Trophoblast cell (in vitro differentiated cells and primary cell): ENCODE measurements around the gene KDM1B.
"Not testable (repeated sequence)": the region's sequence is repeated elsewhere in the genome, so short reads cannot be mapped to it uniquely, and the experiment has no call there.

Experiments used
- DNase-seq, 2 donors: peaks; one replicate each; pipeline ENCODE4 v3.0.0-alpha.2; 2016
- H2AFZ ChIP-seq: 2 replicates; pipeline ENCODE4 v1.6.1; 2013; ENCODE audit warnings: low read length, moderate library complexity, mild to moderate bottlenecking; ENCODE audit not compliant: insufficient read depth, poor library complexity
- H2AK5ac ChIP-seq: 2 replicates; pipeline ENCODE4 v1.6.1; 2013; ENCODE audit warnings: mild to moderate bottlenecking, low read length
- H2BK120ac ChIP-seq: 2 replicates; pipeline ENCODE4 v1.6.1; 2013; ENCODE audit warnings: low read length, mild to moderate bottlenecking, moderate library complexity; ENCODE audit not compliant: insufficient read depth, poor library complexity
- H2BK12ac ChIP-seq: 2 replicates; pipeline ENCODE4 v1.6.1; 2013; ENCODE audit warnings: mild to moderate bottlenecking, low read length, moderate library complexity
- H2BK5ac ChIP-seq: 2 replicates; pipeline ENCODE4 v1.6.1; 2013; ENCODE audit warnings: low read length, low read depth, moderate library complexity, mild to moderate bottlenecking; ENCODE audit not compliant: poor library complexity
- H3K14ac ChIP-seq: 2 replicates; pipeline ENCODE4 v1.6.1; 2013; ENCODE audit warnings: mild to moderate bottlenecking, low read length
- H3K18ac ChIP-seq: 2 replicates; pipeline ENCODE4 v1.6.1; 2013; ENCODE audit warnings: mild to moderate bottlenecking, low read length
- H3K23ac ChIP-seq: 2 replicates; pipeline ENCODE4 v1.6.1; 2013; ENCODE audit warnings: low read length
- H3K27ac ChIP-seq: 2 replicates; pipeline ENCODE4 v1.5.1; 2013; ENCODE audit warnings: low read depth, mild to moderate bottlenecking, inconsistent platforms, low read length, moderate library complexity
- H3K27me3 ChIP-seq: 2 replicates; pipeline ENCODE4 v1.6.1; 2013; ENCODE audit warnings: inconsistent platforms, mild to moderate bottlenecking, low read length, moderate library complexity; ENCODE audit not compliant: insufficient read depth
- H3K36me3 ChIP-seq, 2 experiments: 1 replicate in 1 of 2; 2 replicates in 1 of 2; pipeline ENCODE4 v1.6.1; 2013; ENCODE audit warnings: low read length in 2 of 2, mild to moderate bottlenecking in 2 of 2, moderate library complexity in 1 of 2; ENCODE audit not compliant: insufficient read depth in 2 of 2, control insufficient read depth in 1 of 2
- H3K4ac ChIP-seq: 2 replicates; pipeline ENCODE4 v1.6.1; 2013; ENCODE audit warnings: low read depth, mild to moderate bottlenecking, low read length, moderate library complexity
- H3K4me1 ChIP-seq, 2 experiments: 1 replicate in 1 of 2; 2 replicates in 1 of 2; pipeline ENCODE4 v1.6.1; 2013; ENCODE audit warnings: low read length in 2 of 2, mild to moderate bottlenecking in 2 of 2, moderate library complexity in 1 of 2; ENCODE audit not compliant: insufficient read depth in 2 of 2, control insufficient read depth in 1 of 2
- H3K4me2 ChIP-seq: 2 replicates; pipeline ENCODE4 v1.6.1; 2013; ENCODE audit warnings: inconsistent platforms, mild to moderate bottlenecking, low read length, moderate library complexity
- H3K4me3 ChIP-seq: 2 replicates; pipeline ENCODE4 v1.5.1; 2013; ENCODE audit warnings: mild to moderate bottlenecking, low read depth, low read length, inconsistent platforms
- H3K79me1 ChIP-seq: one replicate; pipeline ENCODE4 v1.6.1; 2013; ENCODE audit warnings: low read length
- H3K79me2 ChIP-seq: 2 replicates; pipeline ENCODE4 v1.6.1; 2013; ENCODE audit warnings: low read length, mild to moderate bottlenecking; ENCODE audit not compliant: control insufficient read depth, insufficient read depth, poor library complexity
- H3K9ac ChIP-seq: 2 replicates; pipeline ENCODE4 v1.6.1; 2013; ENCODE audit warnings: mild to moderate bottlenecking, low read length
- H3K9me3 ChIP-seq: 2 replicates; pipeline ENCODE4 v1.6.1; 2013; ENCODE audit warnings: low read depth, mild to moderate bottlenecking, control low read depth, inconsistent platforms, low read length; ENCODE audit not compliant: insufficient read depth
- H4K12ac ChIP-seq: 2 replicates; pipeline ENCODE4 v1.6.1; 2013; ENCODE audit warnings: low read depth, mild to moderate bottlenecking, low read length, moderate library complexity
- H4K8ac ChIP-seq: 2 replicates; pipeline ENCODE4 v1.6.1; 2013; ENCODE audit warnings: low read depth, mild to moderate bottlenecking, low read length, moderate library complexity
- H4K91ac ChIP-seq: one replicate; pipeline ENCODE4 v1.6.1; 2013; ENCODE audit warnings: low read depth, mild to moderate bottlenecking, low read length, moderate library complexity
- WGBS: extraction: QIAGEN DNeasy Blood & Tissue Kit; methylation state at CpG from one replicate; pipeline ENCODE4 v1.1.7; 2013; ENCODE audit warnings: missing lambda C conversion rate; ENCODE audit not compliant: insufficient read length, insufficient coverage; ENCODE audit errors: extremely low coverage; 5-methylcytosine and 5-hydroxymethylcytosine counted together

Gene KDM1B

GRCh38 chr6:18231856-18232255 lies 76.6 kb downstream of the KDM1B start:
- not testable (repeated sequence) for H3K9ac ChIP-seq, H2BK5ac ChIP-seq, H3K9me3 ChIP-seq, H3K14ac ChIP-seq, H3K4me1 ChIP-seq, H4K8ac ChIP-seq, H3K4me3 ChIP-seq, H3K4me2 ChIP-seq, H2BK12ac ChIP-seq, H4K12ac ChIP-seq, H3K27me3 ChIP-seq, H3K23ac ChIP-seq, H3K79me2 ChIP-seq, H4K91ac ChIP-seq, H3K27ac ChIP-seq, H2BK120ac ChIP-seq, H2AFZ ChIP-seq, H2AK5ac ChIP-seq, H3K79me1 ChIP-seq, H3K4ac ChIP-seq, H3K18ac ChIP-seq, DNase-seq
- WGBS: no CpG with 5 or more reads among the region's 7 CpGs
- H3K36me3 ChIP-seq: peaks cover 11 to 23% of the 10 kb centered on the region in 2 experiments

- H4K8ac ChIP-seq, H2AFZ ChIP-seq, H2BK5ac ChIP-seq, H2AK5ac ChIP-seq, H3K4me3 ChIP-seq, H3K79me2 ChIP-seq, H2BK12ac ChIP-seq, H3K4me2 ChIP-seq, H3K14ac ChIP-seq, H3K9me3 ChIP-seq, H4K12ac ChIP-seq, DNase-seq, H3K23ac ChIP-seq, H3K9ac ChIP-seq, H3K18ac ChIP-seq, H4K91ac ChIP-seq, H3K4me1 ChIP-seq, H3K27ac ChIP-seq, H3K27me3 ChIP-seq, H2BK120ac ChIP-seq, H3K4ac ChIP-seq, H3K79me1 ChIP-seq: not testable (repeated sequence)
- WGBS: no CpG with 5 or more reads among the region's 4 CpGs
- peaks cover 11% of the 10 kb centered on the region in 2 experiments for H3K36me3 ChIP-seq
These were observed 78.5 kb downstream of the KDM1B start for GRCh38 chr6:18233770-18234169.

- Histone ChIP-seq H2BK5ac (no peak overlapping the region), H3K27me3 (no peaks in the 10 kb centered on the region), H3K4ac (no peak overlapping the region), H2AK5ac (no peak overlapping the region), H4K12ac (no peak overlapping the region), H3K23ac (no peak overlapping the region), H3K9me3 (no peaks in the 10 kb centered on the region), H3K4me2 (no peak overlapping the region), H3K79me1 (no peaks in the 10 kb centered on the region), H2BK120ac (no peak overlapping the region), H3K36me3 (peaks cover 8 to 10% of the 10 kb centered on the region in 2 experiments), H3K18ac (no peak overlapping the region), H3K27ac (no peak overlapping the region), H2BK12ac (no peak overlapping the region), H3K14ac (no peak overlapping the region), H3K79me2 (no peaks in the 10 kb centered on the region), H4K8ac (no peak overlapping the region), H3K4me1 (no peaks in the 10 kb centered on the region), H3K9ac (no peak overlapping the region), H2AFZ (no peak overlapping the region), H4K91ac (no peak overlapping the region), H3K4me3 (no peak overlapping the region)
- no peak for DNase-seq
- WGBS: no CpG with 5 or more reads among the region's 1 CpG
These were observed 79.3 kb downstream of the KDM1B start for GRCh38 chr6:18234564-18234963.

GRCh38 chr6:18235524-18235923 lies 80.3 kb downstream of the KDM1B start:
- H3K9ac ChIP-seq: no peak overlapping the region
- no peak for DNase-seq
- H2AK5ac ChIP-seq: no peak overlapping the region
- no peak overlapping the region for H4K12ac ChIP-seq
- H3K23ac ChIP-seq: no peak overlapping the region
- no peaks in the 10 kb centered on the region for H3K79me1 ChIP-seq
- H2BK5ac ChIP-seq: no peak overlapping the region
- no peaks in the 10 kb centered on the region for H3K79me2 ChIP-seq
- no peak overlapping the region for H3K4me2 ChIP-seq
- no peak overlapping the region for H3K18ac ChIP-seq
- 100% methylated on average over 1 of the region's 3 CpGs for WGBS
- H2AFZ ChIP-seq: no peak overlapping the region
- no peaks in the 10 kb centered on the region for H3K27me3 ChIP-seq
- no peak overlapping the region for H3K27ac ChIP-seq
- H3K14ac ChIP-seq: no peak overlapping the region
- no peaks in the 10 kb centered on the region for H3K9me3 ChIP-seq
- peaks cover 8 to 10% of the 10 kb centered on the region in 2 experiments for H3K36me3 ChIP-seq
- no peaks in the 10 kb centered on the region for H3K4me1 ChIP-seq
- no peak overlapping the region for H4K8ac ChIP-seq
- no peak overlapping the region for H4K91ac ChIP-seq
- no peak overlapping the region for H3K4ac ChIP-seq
- H3K4me3 ChIP-seq: no peak overlapping the region
- no peak overlapping the region for H2BK12ac ChIP-seq
- no peak overlapping the region for H2BK120ac ChIP-seq
